Measurements from ENCODE around the gene ADD3.

Gene ADD3

DNA sequence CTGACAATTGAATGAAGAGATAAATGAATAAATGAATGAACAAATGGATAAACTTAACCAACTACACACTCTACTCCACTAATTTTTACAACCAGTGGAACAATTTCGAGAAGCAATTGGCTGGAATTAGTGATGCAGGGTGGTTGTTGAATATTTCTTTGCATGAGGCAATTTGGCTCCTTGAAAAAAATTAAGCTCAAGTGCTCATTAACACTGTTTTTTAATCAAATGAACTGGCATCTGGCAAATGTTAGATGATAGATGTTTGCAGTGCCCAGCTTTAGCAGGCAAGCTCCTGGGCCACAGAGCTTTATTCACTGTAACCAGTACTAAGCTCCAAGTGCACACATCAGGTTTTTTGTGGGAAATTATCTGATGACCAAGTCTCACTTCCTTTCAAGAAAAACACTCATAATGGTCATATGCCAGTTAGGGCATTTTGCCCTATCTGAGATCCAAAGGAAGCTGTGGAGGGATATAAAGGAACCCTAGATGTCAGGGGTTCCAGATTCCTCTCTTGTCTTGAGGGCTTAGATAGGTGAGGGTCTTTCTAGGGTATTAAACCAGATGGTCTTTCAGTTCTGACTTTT lies 16.4 kb upstream of the ADD3 start:
- Mint-ChIP-seq H3K27ac (no peak overlapping the region), H3K36me3 (no peaks in the 10 kb centered on the region), H3K27me3 (no peaks in the 10 kb centered on the region), H3K4me3 (no peak overlapping the region), H3K4me1 (peaks cover 19% of the 10 kb centered on the region), H3K9me3 (no peaks in the 10 kb centered on the region)

DNA sequence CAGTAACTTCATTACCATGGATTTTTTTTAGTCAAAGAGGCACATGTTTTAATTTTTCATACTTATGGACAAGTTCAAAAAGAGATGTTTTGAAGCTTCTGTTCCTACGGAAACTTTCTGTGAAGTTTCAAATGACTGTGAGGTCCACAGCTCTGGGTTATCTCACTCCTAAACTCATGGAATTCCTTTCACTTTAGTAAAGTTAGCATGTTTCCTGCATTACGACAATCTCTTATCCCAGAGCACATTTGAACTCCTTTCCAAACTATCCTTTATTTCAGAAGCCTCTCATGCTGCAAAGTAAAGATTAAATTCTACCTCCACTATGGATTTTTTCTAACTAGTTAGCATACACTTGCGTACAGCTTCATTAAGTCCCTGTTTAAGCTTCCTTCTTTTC lies 15.3 kb upstream of the ADD3 start:
- Mint-ChIP-seq H3K27me3 (no peaks in the 10 kb centered on the region), H3K4me3 (no peak overlapping the region), H3K9me3 (no peaks in the 10 kb centered on the region), H3K4me1 (peaks cover 26% of the 10 kb centered on the region), H3K36me3 (no peaks in the 10 kb centered on the region), H3K27ac (no peak overlapping the region)

DNA sequence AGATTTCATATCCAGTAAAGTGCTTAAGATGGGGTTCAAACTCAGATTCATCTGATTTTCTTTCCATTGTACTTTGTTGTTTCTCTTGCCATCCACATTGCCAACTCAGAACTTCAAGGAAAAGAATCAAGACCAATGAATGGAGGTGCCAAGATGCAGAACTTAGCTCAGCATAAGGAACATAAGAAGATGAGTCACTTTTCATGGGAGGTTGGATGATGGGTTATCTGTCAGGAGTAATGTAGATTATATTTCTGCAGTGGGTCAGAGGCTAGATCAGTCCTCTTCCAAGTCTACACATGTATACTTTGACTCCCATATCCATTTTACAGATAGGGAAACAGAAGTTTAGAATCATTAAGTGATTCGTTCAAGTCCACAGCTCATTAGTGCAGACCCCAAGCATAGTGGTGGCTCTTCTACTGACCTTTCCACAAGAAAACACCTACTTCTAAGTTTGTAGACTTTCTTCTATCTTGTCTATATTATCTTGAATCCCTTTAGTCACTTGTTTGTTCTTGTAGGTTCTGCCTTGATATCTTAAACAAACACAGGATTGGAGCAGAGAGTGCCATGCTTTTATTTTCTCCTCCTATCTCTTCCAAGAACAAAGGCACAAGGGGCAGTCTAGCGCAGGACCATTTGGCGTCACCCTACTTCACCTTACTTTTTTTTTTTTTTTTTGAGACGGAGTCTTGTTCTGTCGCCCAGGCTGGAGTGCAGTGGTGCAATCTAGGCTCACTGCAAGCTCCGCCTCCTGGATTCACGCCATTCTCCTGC lies 14.0 kb upstream of the ADD3 start:
- no peaks in the 10 kb centered on the region for H3K27me3 Mint-ChIP-seq
- H3K4me1 Mint-ChIP-seq: peaks cover 33% of the 10 kb centered on the region
- H3K27ac Mint-ChIP-seq: no peak overlapping the region
- H3K4me3 Mint-ChIP-seq: no peak overlapping the region
- H3K9me3 Mint-ChIP-seq: no peaks in the 10 kb centered on the region
- H3K36me3 Mint-ChIP-seq: no peaks in the 10 kb centered on the region

DNA sequence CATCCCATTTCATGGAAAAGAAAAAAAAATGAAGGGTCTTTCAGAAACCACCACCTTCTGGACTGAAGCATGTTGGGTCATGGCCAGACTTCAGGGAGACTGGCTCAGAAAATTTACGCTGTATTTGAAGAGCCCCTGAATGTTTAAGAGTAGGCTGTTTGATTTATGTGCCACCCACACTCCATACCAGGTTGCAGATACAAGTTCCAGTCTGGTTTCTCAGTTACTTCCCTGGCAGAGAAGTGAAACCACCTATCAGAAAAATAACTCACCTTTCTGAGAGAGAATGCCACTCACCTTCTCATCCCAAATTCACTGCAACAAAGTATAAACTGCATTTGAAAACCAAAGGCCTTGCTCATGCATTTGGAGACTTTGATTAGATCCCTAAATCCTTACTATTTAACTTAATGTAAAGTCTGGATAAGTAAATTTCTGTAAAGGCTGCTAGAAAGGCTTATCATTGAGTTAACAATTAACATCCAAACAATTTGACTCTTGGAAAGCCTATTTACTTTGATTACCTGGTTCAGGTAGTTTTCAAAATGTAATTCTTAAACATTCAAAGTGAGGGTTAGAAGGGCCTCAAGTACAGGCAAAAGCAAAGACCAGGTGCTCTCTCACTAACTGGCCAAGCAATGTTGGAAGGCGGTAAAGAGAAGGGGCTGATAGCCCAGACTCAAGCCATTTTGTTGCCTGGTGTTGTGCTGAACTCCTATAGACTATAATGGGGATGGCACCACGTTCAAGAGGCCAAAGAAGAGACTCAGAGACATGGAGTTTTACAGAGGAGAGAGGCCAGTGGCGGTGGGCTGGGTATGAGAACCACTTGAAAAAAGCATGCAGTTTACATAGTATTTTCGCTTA lies 12.8 kb upstream of the ADD3 start:
- Mint-ChIP-seq H3K36me3 (no peaks in the 10 kb centered on the region), H3K27ac (no peak overlapping the region), H3K4me1 (peaks cover 39% of the 10 kb centered on the region), H3K4me3 (no peak overlapping the region), H3K9me3 (no peaks in the 10 kb centered on the region), H3K27me3 (no peaks in the 10 kb centered on the region)

DNA sequence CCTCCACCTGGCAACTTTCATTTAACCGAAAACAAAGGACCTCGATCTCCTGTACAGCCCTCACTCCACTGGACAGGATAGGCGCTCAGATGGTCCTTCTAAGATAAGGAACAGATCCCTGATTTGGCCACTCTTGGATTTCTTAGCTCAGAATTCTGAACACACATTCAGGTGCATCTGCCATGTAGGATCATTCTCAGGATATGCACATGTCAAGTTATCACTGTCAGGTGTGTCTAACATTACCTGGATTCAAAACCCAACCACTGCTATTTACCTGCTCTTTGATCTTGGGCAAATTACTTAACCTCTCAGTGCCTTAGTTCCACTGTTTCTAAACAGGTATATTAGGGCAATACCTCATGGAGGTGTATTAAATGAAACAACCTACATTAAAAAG lies 12.2 kb upstream of the ADD3 start:
- Mint-ChIP-seq H3K36me3 (no peaks in the 10 kb centered on the region), H3K4me3 (no peak overlapping the region), H3K27me3 (no peaks in the 10 kb centered on the region), H3K9me3 (no peaks in the 10 kb centered on the region), H3K27ac (no peak overlapping the region), H3K4me1 (peaks cover 39% of the 10 kb centered on the region)

GRCh38 chr10:109996225-109996624 lies 11.6 kb upstream of the ADD3 start:
- H3K4me1 Mint-ChIP-seq: peaks cover 39% of the 10 kb centered on the region
- no peak overlapping the region for H3K27ac Mint-ChIP-seq
- H3K9me3 Mint-ChIP-seq: no peaks in the 10 kb centered on the region
- no peaks in the 10 kb centered on the region for H3K27me3 Mint-ChIP-seq
- no peaks in the 10 kb centered on the region for H3K36me3 Mint-ChIP-seq
- no peak overlapping the region for H3K4me3 Mint-ChIP-seq

DNA sequence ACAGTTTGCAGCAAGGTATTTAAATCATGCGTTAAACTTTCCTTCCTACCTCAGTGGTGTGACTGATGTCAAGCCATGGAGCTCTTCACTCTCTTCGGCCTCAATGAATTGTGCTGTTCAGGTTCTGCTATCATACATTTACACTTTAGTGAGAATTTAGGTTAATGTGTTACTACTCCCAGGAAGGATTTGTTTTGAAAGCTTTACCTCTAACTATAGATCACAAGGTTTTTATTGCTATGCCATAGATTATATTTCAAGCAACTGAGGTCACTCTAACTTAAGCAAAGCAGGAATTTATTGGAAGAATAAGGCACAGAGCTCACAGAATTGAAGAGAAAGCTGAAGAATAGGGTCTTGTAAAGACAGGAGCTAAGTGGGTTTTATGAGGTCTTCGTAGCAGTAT lies 11.0 kb upstream of the ADD3 start:
- H3K4me3 Mint-ChIP-seq: no peak overlapping the region
- H3K36me3 Mint-ChIP-seq: no peaks in the 10 kb centered on the region
- H3K27me3 Mint-ChIP-seq: no peaks in the 10 kb centered on the region
- no peaks in the 10 kb centered on the region for H3K9me3 Mint-ChIP-seq
- H3K4me1 Mint-ChIP-seq: peaks cover 39% of the 10 kb centered on the region
- no peak overlapping the region for H3K27ac Mint-ChIP-seq

DNA sequence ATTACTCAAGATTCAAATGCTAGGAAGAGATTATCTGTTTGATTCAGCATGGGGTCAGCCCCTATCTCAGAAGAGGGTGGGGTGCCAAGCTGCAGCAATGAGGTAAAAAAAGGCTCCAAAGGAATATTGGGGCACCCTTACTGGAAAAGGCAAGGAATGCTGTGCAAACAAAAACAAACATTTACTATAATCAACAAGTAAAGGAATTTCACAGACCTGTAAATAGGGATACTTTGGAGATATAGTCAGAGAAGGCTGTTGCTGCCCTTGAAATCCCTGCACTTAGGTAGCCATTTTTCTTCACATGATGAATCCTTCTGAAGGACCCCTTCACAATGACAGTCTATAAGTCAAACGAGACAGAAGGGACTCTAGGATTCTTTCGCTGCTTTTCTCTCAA lies 10.6 kb upstream of the ADD3 start:
- no peak overlapping the region for H3K4me3 Mint-ChIP-seq
- no peaks in the 10 kb centered on the region for H3K27me3 Mint-ChIP-seq
- no peaks in the 10 kb centered on the region for H3K9me3 Mint-ChIP-seq
- peaks cover 39% of the 10 kb centered on the region for H3K4me1 Mint-ChIP-seq
- H3K27ac Mint-ChIP-seq: no peak overlapping the region
- H3K36me3 Mint-ChIP-seq: no peaks in the 10 kb centered on the region

DNA sequence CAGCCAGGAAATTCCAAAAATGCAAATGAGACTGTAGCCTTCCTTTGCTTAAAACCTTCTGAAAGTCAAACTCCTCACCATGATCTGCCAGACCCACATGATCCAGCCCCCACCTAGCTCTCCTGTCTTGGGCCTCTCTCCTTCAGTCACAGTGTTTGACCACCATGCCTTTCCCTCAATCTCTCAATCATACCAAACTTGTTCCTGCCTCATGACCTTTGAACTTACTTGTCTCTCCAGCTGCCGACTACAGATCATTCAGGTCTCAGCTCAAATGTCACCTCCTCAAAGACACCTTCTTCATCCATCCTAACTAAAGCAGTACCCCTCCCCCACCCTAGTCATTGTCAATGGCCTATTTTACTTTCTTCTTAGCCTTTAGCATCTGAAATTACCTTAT lies 9.3 kb upstream of the ADD3 start:
- H3K27me3 Mint-ChIP-seq: no peaks in the 10 kb centered on the region
- no peaks in the 10 kb centered on the region for H3K36me3 Mint-ChIP-seq
- H3K4me1 Mint-ChIP-seq: peaks cover 39% of the 10 kb centered on the region
- no peak overlapping the region for H3K4me3 Mint-ChIP-seq
- H3K27ac Mint-ChIP-seq: no peak overlapping the region
- no peaks in the 10 kb centered on the region for H3K9me3 Mint-ChIP-seq

DNA sequence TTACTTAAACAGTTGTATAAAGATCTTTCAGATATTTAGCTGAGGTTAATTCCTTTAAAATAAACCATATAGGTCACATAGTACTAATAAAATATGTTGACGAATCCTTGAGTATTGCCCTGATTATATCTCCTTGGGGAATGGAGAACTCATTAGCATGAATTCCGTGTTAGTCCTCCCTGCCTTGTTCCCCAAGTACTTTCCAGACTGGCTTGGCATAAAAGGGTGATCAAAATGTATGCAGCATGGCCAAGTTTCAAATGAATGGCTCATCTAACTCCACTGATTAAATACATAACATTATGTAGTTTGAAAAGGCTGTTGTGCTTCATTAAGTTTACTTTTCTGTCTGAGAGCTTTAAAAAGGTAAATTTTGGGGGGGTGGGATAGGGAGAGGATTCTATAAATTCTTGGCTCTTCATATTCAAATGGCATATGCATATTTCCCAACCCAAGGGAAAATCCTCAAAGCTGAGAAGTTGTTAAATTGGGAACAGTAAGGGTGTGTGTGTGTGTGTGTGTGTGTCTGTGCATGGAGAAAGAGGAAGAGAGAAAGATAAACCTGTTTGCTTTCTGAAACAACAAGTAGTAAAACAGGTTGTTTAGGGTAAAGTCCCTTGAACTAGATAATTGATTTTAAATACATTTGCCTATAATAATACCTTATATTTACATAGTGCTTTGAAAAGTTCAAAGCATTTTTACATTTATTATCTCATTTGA lies 4.8 kb upstream of the ADD3 start:
- H3K4me3 Mint-ChIP-seq: no peak overlapping the region
- H3K4me1 Mint-ChIP-seq: peaks cover 30% of the 10 kb centered on the region
- no peaks in the 10 kb centered on the region for H3K9me3 Mint-ChIP-seq
- H3K27ac Mint-ChIP-seq: no peak overlapping the region
- no peaks in the 10 kb centered on the region for H3K27me3 Mint-ChIP-seq
- no peaks in the 10 kb centered on the region for H3K36me3 Mint-ChIP-seq

DNA sequence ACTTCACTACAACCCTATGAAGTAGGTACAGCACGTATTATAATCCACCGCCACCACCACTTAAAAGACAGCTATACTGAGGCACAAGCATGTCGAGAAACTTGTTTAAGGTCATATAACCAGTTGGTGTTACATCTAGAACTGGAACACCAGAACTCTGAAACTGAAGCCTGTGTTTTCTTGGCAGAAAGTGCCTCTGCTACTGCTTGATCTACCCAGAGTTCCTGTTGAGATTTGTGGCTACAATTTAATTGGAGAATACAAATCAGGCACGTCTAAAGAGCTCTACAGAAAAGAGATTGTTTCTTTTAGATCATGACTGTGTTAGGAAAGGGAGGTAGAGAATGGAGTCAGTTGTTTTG lies 4.3 kb upstream of the ADD3 start:
- Mint-ChIP-seq H3K9me3 (no peaks in the 10 kb centered on the region), H3K4me1 (peaks cover 25% of the 10 kb centered on the region), H3K36me3 (no peaks in the 10 kb centered on the region), H3K4me3 (peak overlapping the region; percentile 40), H3K27ac (peak overlapping the region; percentile 85), H3K27me3 (no peaks in the 10 kb centered on the region)

DNA sequence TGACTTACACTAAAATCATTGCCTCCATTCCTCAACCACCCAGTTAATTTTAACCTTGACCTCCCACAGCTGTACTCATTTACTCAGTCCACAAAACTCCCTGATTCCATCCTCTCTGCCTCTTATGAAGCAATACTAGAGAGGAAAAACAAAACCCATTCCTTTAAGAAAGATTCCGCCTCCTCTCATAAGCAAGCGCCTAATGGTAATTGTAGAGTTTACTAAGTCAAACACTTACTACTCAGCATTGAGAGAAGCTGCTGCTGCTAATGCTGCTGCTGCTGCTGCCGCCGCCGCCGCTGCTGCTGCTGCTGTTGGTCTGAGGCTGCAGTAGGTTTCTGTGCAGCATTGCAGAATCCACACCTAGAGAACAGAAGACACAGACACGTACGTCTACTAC lies 2.1 kb upstream of the ADD3 start:
- Mint-ChIP-seq H3K9me3 (no peaks in the 10 kb centered on the region), H3K27me3 (no peaks in the 10 kb centered on the region), H3K36me3 (no peaks in the 10 kb centered on the region), H3K4me3 (no peak overlapping the region), H3K27ac (no peak overlapping the region), H3K4me1 (peaks cover 38% of the 10 kb centered on the region)

DNA sequence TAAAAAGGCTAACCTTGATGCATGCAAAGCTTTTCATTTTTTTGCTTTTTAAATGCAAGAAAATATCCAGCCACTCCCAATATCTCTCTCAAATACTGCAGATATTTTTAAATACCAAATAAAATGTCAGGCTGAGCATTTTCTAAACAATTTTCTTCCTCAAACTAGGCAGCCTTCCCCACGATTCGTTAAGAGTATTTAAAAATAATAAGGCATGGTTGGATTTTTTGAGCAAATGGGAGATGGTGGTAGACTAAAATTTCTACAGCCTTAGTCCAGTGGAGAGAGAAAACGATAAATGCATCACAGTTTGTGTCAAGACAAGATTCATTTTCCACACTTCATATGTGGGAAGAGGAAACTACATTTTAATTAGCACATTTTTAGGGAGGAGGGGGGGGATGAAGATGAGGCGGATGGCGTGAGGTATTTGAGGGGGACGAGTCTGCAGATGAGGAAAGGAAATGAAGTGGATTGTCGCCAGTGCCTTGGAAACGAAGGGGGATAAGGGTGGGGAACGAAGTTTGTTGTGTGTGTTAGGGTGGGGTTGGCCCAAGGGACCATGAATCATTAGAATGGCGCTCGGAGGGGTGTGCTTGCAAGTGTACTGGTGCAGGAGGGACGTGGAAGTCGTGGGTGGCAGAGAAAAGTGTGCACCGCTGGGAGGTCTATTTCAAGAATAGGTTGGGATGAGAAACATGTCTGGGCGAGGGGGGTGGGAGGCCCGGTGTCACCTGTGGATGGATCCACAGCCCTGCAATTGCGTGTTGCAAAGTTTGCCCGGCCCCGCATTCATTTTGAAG lies 1.2 kb upstream of the ADD3 start:
- H3K27me3 Mint-ChIP-seq: no peaks in the 10 kb centered on the region

DNA sequence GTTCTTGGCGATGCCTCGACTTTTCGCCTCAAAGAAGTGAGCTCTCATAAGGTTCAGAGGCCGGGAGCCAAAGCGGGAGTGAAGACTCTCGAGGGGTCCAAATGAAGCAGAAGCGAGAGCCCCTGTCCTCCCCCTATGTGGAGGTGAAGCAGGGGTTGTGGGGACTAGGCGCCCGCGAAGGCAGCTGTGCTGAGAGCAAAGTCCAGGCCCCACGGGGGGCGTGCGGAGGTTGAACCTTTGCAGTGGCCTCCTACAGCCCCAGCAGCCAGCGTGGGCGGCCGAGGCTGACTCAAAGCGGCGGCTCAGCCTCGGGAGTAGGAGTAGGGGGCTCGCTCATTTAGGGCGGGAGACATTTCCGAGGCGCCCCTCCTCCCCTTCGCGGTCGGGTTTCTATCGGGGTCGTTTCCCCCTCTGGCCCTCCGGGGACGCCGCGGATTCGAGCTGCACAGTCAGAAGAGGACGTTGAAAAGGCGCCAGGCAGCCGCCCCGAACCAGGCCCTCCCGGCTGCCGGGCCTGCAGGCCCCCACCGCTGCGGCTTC lies 553 bp upstream of the ADD3 start:
- Mint-ChIP-seq H3K27ac (no peak overlapping the region), H3K27me3 (no peaks in the 10 kb centered on the region), H3K9me3 (no peaks in the 10 kb centered on the region), H3K4me3 (no peak overlapping the region), H3K36me3 (no peaks in the 10 kb centered on the region), H3K4me1 (peaks cover 52% of the 10 kb centered on the region)

More for the DNA sequence above, 1.2 kb upstream of the ADD3 start:
- Mint-ChIP-seq H3K4me3 (no peak overlapping the region), H3K4me1 (peaks cover 46% of the 10 kb centered on the region), H3K27ac (no peak overlapping the region), H3K36me3 (no peaks in the 10 kb centered on the region), H3K9me3 (no peaks in the 10 kb centered on the region)

Measured in activated naive CD4-positive, alpha-beta T cell treated with anti-CD3 and anti-CD28 coated beads, Interleukin-2, amount 50 U/mL, for 24 hours (primary cell).